Measurements from ENCODE around the gene MAGEC2. TPM values are rescaled to one million over a fixed set of nuclear protein-coding genes. Genes with fewer than 3 reads are reported as not detected.

Gene MAGEC2, protein sequence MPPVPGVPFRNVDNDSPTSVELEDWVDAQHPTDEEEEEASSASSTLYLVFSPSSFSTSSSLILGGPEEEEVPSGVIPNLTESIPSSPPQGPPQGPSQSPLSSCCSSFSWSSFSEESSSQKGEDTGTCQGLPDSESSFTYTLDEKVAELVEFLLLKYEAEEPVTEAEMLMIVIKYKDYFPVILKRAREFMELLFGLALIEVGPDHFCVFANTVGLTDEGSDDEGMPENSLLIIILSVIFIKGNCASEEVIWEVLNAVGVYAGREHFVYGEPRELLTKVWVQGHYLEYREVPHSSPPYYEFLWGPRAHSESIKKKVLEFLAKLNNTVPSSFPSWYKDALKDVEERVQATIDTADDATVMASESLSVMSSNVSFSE
- not detected in 2 replicates for total RNA-seq

DNA sequence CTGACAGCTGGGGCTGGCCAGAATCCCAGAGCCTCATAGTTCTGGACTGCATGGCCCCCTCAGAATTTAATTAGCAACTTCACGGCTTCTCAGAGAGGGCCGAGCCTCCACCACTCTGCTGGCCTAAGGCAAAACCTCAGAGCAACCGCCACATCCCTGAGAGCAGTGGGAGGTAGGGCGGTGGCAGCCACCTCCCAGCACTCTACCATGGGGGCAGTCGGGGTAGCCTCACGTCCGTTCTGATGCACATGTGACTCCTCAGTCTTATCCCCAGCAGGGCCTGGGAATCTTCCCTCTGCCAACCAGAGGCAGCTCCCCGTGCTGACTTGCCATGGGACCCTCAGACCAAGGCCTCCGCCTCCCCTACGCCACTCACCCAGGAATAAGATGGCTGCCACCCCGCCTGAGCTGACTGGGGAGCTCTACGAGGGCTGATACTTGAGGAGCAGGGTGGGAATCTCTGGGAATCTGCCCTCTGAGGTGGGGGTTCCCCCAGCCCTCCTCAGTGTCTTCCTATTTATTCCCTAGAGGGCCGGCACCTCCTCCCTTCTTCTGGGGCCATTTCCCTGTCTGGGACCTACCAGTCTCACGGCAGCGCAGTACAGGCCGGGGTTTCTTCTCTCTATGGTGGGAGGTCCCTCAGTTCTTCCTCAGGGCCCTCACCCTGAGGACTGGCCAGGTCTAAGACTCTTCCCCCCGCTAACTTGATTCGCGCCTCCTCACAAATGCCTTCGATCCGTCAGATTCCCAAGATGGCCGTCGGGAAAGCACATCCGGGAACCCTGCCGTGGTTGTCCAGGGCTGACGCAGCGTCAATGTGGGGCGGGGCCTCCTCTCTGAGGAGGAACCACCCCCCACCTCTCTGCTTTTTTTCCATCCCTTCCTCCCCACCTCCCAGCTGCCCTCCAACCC lies at the start of gene MAGEC2:
Gene MAGEC2 (minus strand): TSS at position 769 of the 912 bp plus-strand sequence. CDS start 1,303 bp downstream, outside the sequence.
- no peak within 1 kb of the TSS for H3K4me3 Mint-ChIP-seq
- no peaks in the 10 kb centered on the region for H3K36me3 Mint-ChIP-seq (ENCODE audit: low read depth)
- intact Hi-C loops (cut with micrococcal nuclease): no loop called here
- H3K9me3 Mint-ChIP-seq: no peaks in the 10 kb centered on the region
- H3K27me3 Mint-ChIP-seq: no peaks in the 10 kb centered on the region
- no peaks in the 10 kb centered on the region for H3K4me1 Mint-ChIP-seq
- H3K27ac Mint-ChIP-seq: no peak within 1 kb of the TSS
- no peak for DNase-seq

DNA sequence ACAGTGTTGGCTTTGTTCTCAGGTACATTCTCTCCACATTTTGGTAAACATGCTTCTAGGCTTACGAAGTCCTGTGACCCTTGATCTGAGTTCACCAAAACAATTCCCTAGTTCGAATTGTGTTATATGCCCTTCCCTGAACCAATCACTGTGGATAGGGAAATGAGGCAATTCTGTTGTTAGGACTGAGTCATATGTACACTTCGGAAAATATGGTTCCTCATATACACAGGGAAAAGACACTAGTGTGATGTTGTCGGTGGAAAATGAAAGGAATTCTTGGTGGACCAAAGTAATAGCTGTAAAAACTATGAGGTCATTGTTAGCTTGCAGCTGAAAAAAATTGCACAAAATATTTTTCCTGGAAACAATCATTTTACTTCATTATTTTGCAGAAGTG lies 46.6 kb upstream of the MAGEC2 start:
- no peaks in the 10 kb centered on the region for H3K9me3 Mint-ChIP-seq
- H3K4me3 Mint-ChIP-seq: no peak overlapping the region
- H3K27me3 Mint-ChIP-seq: no peaks in the 10 kb centered on the region
- no peak overlapping the region for H3K27ac Mint-ChIP-seq
- no peaks in the 10 kb centered on the region for H3K4me1 Mint-ChIP-seq
- no peaks in the 10 kb centered on the region for H3K36me3 Mint-ChIP-seq (ENCODE audit: low read depth)
- intact Hi-C loops (cut with micrococcal nuclease): no loop called here
- no peak for DNase-seq

DNA sequence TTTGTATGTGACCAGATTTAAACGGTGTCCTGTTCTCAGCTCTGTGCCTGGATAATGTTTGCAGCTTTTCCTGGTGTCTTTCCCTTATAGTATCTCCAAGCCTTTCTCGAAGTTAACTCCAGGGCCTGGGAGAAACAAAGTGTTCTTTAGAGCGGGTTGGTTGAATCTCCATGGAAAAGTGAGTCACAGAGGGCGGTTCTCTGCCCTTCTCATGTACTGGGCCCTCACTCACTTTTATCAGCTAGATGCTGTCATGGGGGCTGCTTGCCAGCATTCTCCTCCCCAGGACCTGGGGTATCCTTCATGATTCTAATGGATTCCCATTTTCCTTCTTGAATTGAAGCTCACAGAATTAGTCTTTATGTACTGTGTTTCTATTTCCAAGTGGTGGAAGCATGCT lies 46.1 kb upstream of the MAGEC2 start:
- no peaks in the 10 kb centered on the region for H3K9me3 Mint-ChIP-seq
- no peaks in the 10 kb centered on the region for H3K36me3 Mint-ChIP-seq (ENCODE audit: low read depth)
- no peaks in the 10 kb centered on the region for H3K4me1 Mint-ChIP-seq
- H3K27me3 Mint-ChIP-seq: no peaks in the 10 kb centered on the region
- intact Hi-C loops (cut with micrococcal nuclease): no loop called here
- H3K4me3 Mint-ChIP-seq: no peak overlapping the region
- DNase-seq: no peak
- no peak overlapping the region for H3K27ac Mint-ChIP-seq

DNA sequence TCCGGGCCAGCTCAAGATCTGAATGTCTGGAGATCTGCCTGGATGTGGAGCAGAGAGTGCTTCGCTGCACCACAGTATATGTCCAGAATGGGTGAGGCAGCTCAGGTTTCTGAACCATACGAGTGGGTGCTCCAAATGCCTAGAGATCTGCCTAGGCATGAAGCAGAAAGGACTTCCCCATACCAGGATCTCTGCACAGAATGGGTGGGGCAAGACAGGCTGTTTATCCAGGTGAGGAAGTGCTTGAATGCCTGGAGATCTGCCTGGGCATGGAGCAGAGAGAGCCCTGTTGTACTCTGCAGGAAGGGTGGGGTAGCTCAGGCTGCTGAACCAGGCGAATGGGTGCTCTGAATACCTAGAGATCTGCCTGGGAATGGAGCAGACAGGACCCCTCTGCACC lies 45.4 kb upstream of the MAGEC2 start:
- H3K9me3 Mint-ChIP-seq: no peaks in the 10 kb centered on the region
- no peaks in the 10 kb centered on the region for H3K36me3 Mint-ChIP-seq (ENCODE audit: low read depth)
- no peak overlapping the region for H3K27ac Mint-ChIP-seq
- intact Hi-C loops (cut with micrococcal nuclease): no loop called here
- no peak for DNase-seq
- no peak overlapping the region for H3K4me3 Mint-ChIP-seq
- H3K4me1 Mint-ChIP-seq: no peaks in the 10 kb centered on the region
- no peaks in the 10 kb centered on the region for H3K27me3 Mint-ChIP-seq

DNA sequence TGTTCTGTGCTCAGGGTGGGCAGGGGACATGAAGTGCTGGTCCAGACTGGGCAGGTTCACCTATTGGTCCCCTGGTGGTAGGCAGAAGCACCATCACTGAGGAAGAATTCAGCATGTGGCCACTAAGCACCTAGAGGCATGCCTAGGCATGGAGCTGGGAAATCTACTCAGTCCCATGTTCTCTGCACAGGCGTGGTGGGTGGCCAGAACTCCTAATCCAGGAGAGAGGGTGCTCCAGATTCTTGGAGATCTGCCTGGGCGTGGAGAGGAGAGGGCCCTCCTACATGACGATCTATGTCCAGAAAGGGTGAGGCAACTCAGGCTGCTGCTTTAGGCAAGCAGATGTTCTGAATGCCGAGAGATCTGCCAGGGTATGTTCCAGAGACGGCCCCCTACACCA lies 44.6 kb upstream of the MAGEC2 start:
- no peak for DNase-seq
- Mint-ChIP-seq H3K4me1 (no peaks in the 10 kb centered on the region), H3K36me3 (ENCODE audit: low read depth) (no peaks in the 10 kb centered on the region), H3K27me3 (no peaks in the 10 kb centered on the region), H3K9me3 (no peaks in the 10 kb centered on the region), H3K4me3 (no peak overlapping the region), H3K27ac (no peak overlapping the region)
- intact Hi-C loops (cut with micrococcal nuclease): no loop called here

DNA sequence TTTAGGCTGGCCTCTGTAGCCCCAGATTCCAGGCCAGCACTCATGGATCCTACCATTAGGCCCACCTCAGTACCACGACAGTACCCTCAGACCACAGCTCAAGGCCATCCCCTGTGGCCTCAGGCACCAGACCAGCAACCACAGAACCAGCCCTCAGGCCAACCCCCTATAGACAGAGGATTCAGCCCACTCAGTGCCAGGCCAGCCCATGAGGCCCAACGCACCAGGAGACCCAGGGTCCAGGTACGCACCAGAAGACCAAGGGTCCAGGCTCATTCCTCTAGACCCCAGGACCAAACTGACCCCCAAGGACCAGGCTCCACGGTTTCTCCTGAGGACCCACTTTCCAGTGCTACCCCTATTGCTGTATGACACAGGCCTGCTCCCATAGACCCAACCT lies 39.5 kb upstream of the MAGEC2 start:
- Mint-ChIP-seq H3K4me3 (no peak overlapping the region), H3K9me3 (no peaks in the 10 kb centered on the region), H3K4me1 (no peaks in the 10 kb centered on the region), H3K27me3 (no peaks in the 10 kb centered on the region), H3K27ac (no peak overlapping the region), H3K36me3 (ENCODE audit: low read depth) (no peaks in the 10 kb centered on the region)
- intact Hi-C loops (cut with micrococcal nuclease): no loop called here
- DNase-seq: no peak

DNA sequence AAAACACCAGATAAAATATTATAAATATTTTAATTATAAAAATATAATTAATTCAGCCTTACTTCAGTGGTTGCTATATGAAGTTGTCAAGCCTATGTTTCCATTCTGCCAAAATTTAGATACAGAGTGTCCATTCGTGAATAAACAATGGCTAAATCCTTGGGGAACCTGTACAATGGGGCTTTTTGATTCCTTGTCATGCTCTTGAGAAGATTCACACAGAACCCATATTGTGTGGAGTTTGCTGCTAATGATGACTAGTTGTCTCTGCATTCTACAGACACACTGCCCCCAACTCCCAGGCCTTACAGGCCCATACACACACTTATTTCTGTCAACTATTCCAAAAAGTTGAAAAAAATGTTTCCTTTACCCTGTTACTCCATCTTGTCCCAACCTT lies 33.4 kb upstream of the MAGEC2 start:
- no peaks in the 10 kb centered on the region for H3K9me3 Mint-ChIP-seq
- H3K4me3 Mint-ChIP-seq: no peak overlapping the region
- no peaks in the 10 kb centered on the region for H3K4me1 Mint-ChIP-seq
- H3K27ac Mint-ChIP-seq: no peak overlapping the region
- no peaks in the 10 kb centered on the region for H3K27me3 Mint-ChIP-seq
- intact Hi-C loops (cut with micrococcal nuclease): no loop called here
- no peak for DNase-seq
- H3K36me3 Mint-ChIP-seq (ENCODE audit: low read depth): no peaks in the 10 kb centered on the region

DNA sequence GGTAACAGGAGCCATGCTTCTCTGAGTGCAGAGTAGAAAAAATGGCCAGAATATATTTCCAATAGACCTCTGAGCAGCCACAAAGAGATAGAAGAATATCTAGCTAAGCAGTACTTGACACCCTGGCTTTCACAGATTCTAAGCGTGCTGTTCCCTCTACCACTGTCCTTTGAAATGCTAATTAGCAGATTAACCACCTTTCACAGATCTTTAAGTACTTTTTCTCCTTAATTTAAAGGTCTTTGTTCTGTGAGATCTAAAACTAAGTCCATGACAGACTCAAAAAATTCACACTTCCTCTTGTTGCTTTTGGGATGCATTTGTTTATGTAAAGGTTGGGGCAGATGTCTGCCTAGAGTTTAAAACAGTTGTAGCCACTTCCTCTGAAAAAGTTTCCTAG lies 28.3 kb upstream of the MAGEC2 start:
- Mint-ChIP-seq H3K4me3 (no peak overlapping the region), H3K27ac (no peak overlapping the region), H3K36me3 (ENCODE audit: low read depth) (no peaks in the 10 kb centered on the region), H3K27me3 (no peaks in the 10 kb centered on the region), H3K4me1 (no peaks in the 10 kb centered on the region), H3K9me3 (no peaks in the 10 kb centered on the region)
- intact Hi-C loops (cut with micrococcal nuclease): no loop called here
- DNase-seq: no peak

DNA sequence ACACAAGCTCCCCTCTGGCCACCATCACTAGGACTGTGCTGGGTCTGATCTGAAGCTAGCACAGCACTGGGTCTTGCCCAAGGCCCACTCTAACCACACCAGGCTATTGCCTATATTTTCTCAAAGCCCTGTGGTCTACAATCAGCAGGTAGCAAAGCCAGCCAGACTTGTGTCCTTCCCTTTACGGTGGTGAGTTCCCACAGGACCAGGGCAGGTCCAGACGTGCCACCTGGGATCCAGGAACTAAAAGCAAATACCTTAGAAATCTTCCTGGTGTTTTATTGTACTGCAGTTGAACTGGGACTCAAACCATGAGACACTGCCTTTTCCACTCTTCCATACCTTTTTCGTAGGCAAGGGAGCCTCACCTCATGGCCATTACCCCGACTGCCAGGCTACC lies 9.0 kb upstream of the MAGEC2 start:
- H3K4me1 Mint-ChIP-seq: no peaks in the 10 kb centered on the region
- no peaks in the 10 kb centered on the region for H3K9me3 Mint-ChIP-seq
- H3K27ac Mint-ChIP-seq: no peak overlapping the region
- no peak overlapping the region for H3K4me3 Mint-ChIP-seq
- H3K27me3 Mint-ChIP-seq: no peaks in the 10 kb centered on the region
- no peaks in the 10 kb centered on the region for H3K36me3 Mint-ChIP-seq (ENCODE audit: low read depth)
- DNase-seq: no peak
- intact Hi-C loops (cut with micrococcal nuclease): no loop called here

DNA sequence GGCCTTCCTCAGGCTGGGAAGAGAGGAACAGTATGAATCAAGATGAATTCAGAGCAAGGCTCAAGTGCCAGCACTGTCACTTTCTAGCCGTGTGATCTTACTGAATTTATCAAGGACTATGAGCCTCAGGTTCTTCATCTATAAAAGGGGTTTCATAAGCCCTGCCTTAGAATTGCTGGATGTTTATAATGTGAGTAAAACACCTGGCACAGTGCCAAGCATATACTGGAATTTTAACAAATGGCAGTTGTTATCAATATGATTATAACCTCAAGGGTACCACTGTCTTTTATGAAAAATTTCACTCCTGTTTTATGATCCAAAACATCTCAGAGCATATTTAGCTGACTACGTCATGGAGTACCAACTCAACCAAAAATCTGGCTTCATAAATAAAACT lies 4.0 kb downstream of the MAGEC2 start:
- no peaks in the 10 kb centered on the region for H3K36me3 Mint-ChIP-seq (ENCODE audit: low read depth)
- H3K9me3 Mint-ChIP-seq: no peaks in the 10 kb centered on the region
- H3K4me1 Mint-ChIP-seq: no peaks in the 10 kb centered on the region
- no peak overlapping the region for H3K27ac Mint-ChIP-seq
- intact Hi-C loops (cut with micrococcal nuclease): no loop called here
- no peak for DNase-seq
- no peak overlapping the region for H3K4me3 Mint-ChIP-seq
- H3K27me3 Mint-ChIP-seq: no peaks in the 10 kb centered on the region

DNA sequence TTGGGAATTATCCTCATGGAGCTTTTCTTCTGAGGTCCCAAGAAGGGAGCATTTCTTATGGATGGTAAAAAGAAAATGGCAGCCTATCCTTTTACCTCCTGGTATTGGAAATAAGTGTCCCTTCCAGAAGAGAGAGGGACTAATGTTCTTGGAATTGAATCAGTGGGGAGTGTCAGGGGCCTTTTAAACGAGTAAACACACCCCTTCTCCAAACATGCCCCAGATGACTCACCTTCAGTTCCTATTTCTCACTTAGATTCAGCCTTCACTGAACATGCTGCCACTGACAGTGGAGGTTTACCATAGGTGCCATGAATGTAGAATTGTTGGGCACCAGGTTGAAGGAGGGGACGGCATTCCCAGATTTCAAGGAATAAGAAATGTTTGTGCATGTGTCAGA lies 19.0 kb downstream of the MAGEC2 start:
- H3K27ac Mint-ChIP-seq: no peak overlapping the region
- intact Hi-C loops (cut with micrococcal nuclease): no loop called here
- no peaks in the 10 kb centered on the region for H3K27me3 Mint-ChIP-seq
- no peak for DNase-seq
- peaks cover 6% of the 10 kb centered on the region for H3K9me3 Mint-ChIP-seq
- no peaks in the 10 kb centered on the region for H3K4me1 Mint-ChIP-seq
- H3K36me3 Mint-ChIP-seq (ENCODE audit: low read depth): no peaks in the 10 kb centered on the region
- no peak overlapping the region for H3K4me3 Mint-ChIP-seq

DNA sequence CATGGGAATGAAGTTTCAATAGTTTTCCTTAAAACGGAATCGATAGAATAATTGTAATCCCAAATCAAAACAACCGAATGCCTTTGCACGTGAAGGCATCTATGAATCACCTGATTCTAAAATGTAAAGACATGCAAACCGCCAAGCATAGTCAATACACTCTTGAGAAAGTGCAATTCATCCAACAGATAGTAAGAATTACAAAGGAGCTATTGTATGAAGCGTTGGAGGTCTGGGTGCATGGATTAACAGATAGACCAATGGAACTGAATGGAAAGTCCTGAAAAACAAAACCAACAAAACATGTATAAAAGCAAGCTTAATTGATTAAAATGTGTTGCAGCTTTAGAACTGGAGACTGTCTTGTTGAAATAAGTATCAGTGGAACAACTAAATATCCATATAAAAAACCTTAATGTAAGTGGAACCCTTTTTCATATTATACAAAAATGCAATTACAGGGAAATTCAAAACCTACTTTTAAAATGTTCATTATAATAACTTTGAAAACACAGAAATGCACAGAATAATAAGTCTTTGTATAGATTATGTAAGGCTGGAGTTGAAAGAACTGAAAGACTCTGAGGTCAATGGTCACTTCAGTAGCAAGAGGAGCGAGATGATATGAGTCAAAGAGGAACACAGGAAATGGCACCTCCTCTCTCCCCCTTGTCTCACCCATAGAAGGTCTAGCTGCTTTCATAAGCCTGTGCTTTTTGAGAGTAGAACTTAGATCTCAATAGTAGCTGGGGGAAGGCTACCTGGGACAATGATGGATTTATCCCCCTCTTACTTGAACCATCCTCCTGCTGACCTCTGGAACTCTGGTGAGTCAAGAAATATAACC lies 20.1 kb downstream of the MAGEC2 start:
- no peaks in the 10 kb centered on the region for H3K36me3 Mint-ChIP-seq (ENCODE audit: low read depth)
- H3K4me3 Mint-ChIP-seq: no peak overlapping the region
- no peaks in the 10 kb centered on the region for H3K4me1 Mint-ChIP-seq
- H3K27me3 Mint-ChIP-seq: no peaks in the 10 kb centered on the region
- intact Hi-C loops (cut with micrococcal nuclease): no loop called here
- DNase-seq: no peak
- H3K27ac Mint-ChIP-seq: no peak overlapping the region
- H3K9me3 Mint-ChIP-seq: peaks cover 6% of the 10 kb centered on the region

DNA sequence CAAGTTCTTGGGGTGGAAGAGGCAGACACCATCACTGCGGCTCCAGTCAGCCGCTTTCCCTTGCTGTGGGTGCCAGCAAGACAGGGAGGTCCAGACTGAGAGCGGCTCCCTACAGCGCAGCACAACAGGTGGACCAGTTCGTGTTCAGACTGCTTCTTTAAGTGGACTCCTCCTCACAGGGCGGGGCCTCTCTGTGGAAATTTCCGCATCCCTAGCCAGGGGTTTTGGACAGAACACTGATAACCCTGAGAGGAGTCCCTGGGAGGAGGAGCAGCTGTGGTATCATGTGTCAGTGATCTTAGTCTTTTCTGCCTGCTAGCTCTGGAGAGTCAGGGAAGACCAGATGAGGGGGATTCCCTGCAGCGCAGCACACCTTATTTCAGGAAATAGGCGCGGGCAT lies 48.5 kb downstream of the MAGEC2 start:
- no peak overlapping the region for H3K27ac Mint-ChIP-seq
- DNase-seq: no peak
- no peaks in the 10 kb centered on the region for H3K27me3 Mint-ChIP-seq
- no peaks in the 10 kb centered on the region for H3K36me3 Mint-ChIP-seq (ENCODE audit: low read depth)
- H3K9me3 Mint-ChIP-seq: no peaks in the 10 kb centered on the region
- no peak overlapping the region for H3K4me3 Mint-ChIP-seq
- intact Hi-C loops (cut with micrococcal nuclease): no loop called here
- H3K4me1 Mint-ChIP-seq: no peaks in the 10 kb centered on the region
